DOHH2 (cell line): ENCODE results near the gene TNXB.

Experiments used
- H3F3A ChIP-seq: fragments of 200-600 bp; sonication (generic), shearing (Covaris generic); 2 replicates; pipeline ENCODE4 v1.6.0; 2016; ENCODE audit warnings: antibody characterized with exemption, mild to moderate bottlenecking; ENCODE audit not compliant: control insufficient read depth, insufficient read depth
- H3K27ac ChIP-seq: fragments of 200-600 bp; sonication (generic); 2 replicates; pipeline ENCODE4 v1.5.1; 2014; ENCODE audit warnings: low read depth, mild to moderate bottlenecking, low read length, moderate library complexity
- H3K27me3 ChIP-seq: fragments of 200-600 bp; sonication (generic); 2 replicates; pipeline ENCODE4 v1.6.1; 2014; ENCODE audit warnings: mild to moderate bottlenecking, low read length, mixed read lengths; ENCODE audit not compliant: control insufficient read depth
- H3K36me3 ChIP-seq: fragments of 200-600 bp; sonication (generic); 2 replicates; pipeline ENCODE4 v1.6.1; 2014; ENCODE audit warnings: mild to moderate bottlenecking, low read length, moderate library complexity, mixed read lengths; ENCODE audit not compliant: control insufficient read depth
- H3K4me1 ChIP-seq: fragments of 200-600 bp; sonication (generic); 2 replicates; pipeline ENCODE4 v1.6.1; 2014; ENCODE audit warnings: mild to moderate bottlenecking, low read length, mixed read lengths; ENCODE audit not compliant: control insufficient read depth
- H3K4me2 ChIP-seq: fragments of 200-600 bp; sonication (generic); 2 replicates; pipeline ENCODE4 v1.6.0; 2014; ENCODE audit warnings: mild to moderate bottlenecking, low read length, moderate library complexity
- H3K4me3 ChIP-seq: fragments of 200-600 bp; sonication (generic); 2 replicates; pipeline ENCODE4 v1.5.1; 2014; ENCODE audit warnings: mild to moderate bottlenecking, low read length, mixed read lengths
- H3K79me2 ChIP-seq: fragments of 200-600 bp; sonication (generic); 2 replicates; pipeline ENCODE4 v1.6.1; 2014; ENCODE audit warnings: mild to moderate bottlenecking, low read length, mixed read lengths; ENCODE audit not compliant: control insufficient read depth
- H3K9me2 ChIP-seq: fragments of 200-600 bp; sonication (generic); replicated peaks from 2 replicates; pipeline ENCODE4 v1.6.1; 2014; ENCODE audit warnings: mild to moderate bottlenecking, low read length, mixed read lengths; ENCODE audit not compliant: control insufficient read depth
- H3K9me3 ChIP-seq: fragments of 200-600 bp; sonication (generic); 2 replicates; pipeline ENCODE4 v1.6.1; 2014; ENCODE audit warnings: antibody characterized with exemption, low read length, mixed read lengths; ENCODE audit not compliant: control insufficient read depth, insufficient read depth
- H4K20me1 ChIP-seq: fragments of 200-600 bp; sonication (generic); 2 replicates; pipeline ENCODE4 v1.6.0; 2014; ENCODE audit warnings: low read depth, mild to moderate bottlenecking, antibody characterized with exemption, low read length, moderate library complexity; ENCODE audit not compliant: control insufficient read depth, insufficient read depth
- CTCF ChIP-seq: fragments of 200-600 bp; sonication (generic); IDR thresholded peaks from one replicate; pipeline ENCODE4 v1.5.1; 2014; ENCODE audit warnings: antibody characterized with exemption, mild to moderate bottlenecking, low read depth, low read length; ENCODE audit not compliant: poor library complexity, severe bottlenecking
- EZH2phosphoT487 ChIP-seq: fragments of 200-600 bp; sonication (generic); IDR thresholded peaks from 2 replicates; pipeline ENCODE4 v1.6.1; 2017; ENCODE audit warnings: borderline replicate concordance, mild to moderate bottlenecking, antibody characterized with exemption, low read length, moderate library complexity, mixed read lengths

Gene TNXB

GRCh38 chr6:32133786-32134185, 24.6 kb upstream of the TNXB start:
- TF ChIP-seq EZH2phosphoT487 (no peak), CTCF (no peak)
- H4K20me1 ChIP-seq, result no peaks in the 10 kb centered on the region
- no peak overlapping the region for H3K27ac ChIP-seq
- H3K27me3 ChIP-seq, result peaks cover 8% of the 10 kb centered on the region; the same call in 1 of the 2 replicates
- H3K4me3 ChIP-seq, result no peak overlapping the region
- no peak overlapping the region for H3K4me2 ChIP-seq
- no peaks in the 10 kb centered on the region for H3K9me2 ChIP-seq
- H3K9me3 ChIP-seq, result no peaks in the 10 kb centered on the region
- 0 out of 2 replicates have a peak, but pooled peaks cover 3% of the 10 kb centered on the region for H3F3A ChIP-seq
- H3K36me3 ChIP-seq, result peaks cover 2% of the 10 kb centered on the region
- peaks cover 11% of the 10 kb centered on the region for H3K4me1 ChIP-seq
- H3K79me2 ChIP-seq, result peaks cover 11% of the 10 kb centered on the region

GRCh38 chr6:32132110-32132509, 23.0 kb upstream of the TNXB start:
- H3K9me2 ChIP-seq, result no peaks in the 10 kb centered on the region
- peaks cover 25% of the 10 kb centered on the region for H3K79me2 ChIP-seq
- peaks cover 8% of the 10 kb centered on the region; the same call in 1 of the 2 replicates for H3K27me3 ChIP-seq
- H3K27ac ChIP-seq, result no peak overlapping the region
- peaks cover 12% of the 10 kb centered on the region for H3K36me3 ChIP-seq
- no peak overlapping the region for H3K4me3 ChIP-seq
- H3K4me1 ChIP-seq, result peaks cover 19% of the 10 kb centered on the region
- H3F3A ChIP-seq, result 0 out of 2 replicates have a peak, but pooled peaks cover 3% of the 10 kb centered on the region
- H4K20me1 ChIP-seq, result no peaks in the 10 kb centered on the region
- no peak overlapping the region for H3K4me2 ChIP-seq
- TF ChIP-seq CTCF, result no peak
- no peak for TF ChIP-seq EZH2phosphoT487
- H3K9me3 ChIP-seq, result no peaks in the 10 kb centered on the region

GRCh38 chr6:32131439-32131948, 22.4 kb upstream of the TNXB start:
- TF ChIP-seq EZH2phosphoT487 (no peak), CTCF (no peak)
- Histone ChIP-seq H3K4me1 (peaks cover 25% of the 10 kb centered on the region), H3K27ac (no peak overlapping the region), H3K36me3 (peaks cover 18% of the 10 kb centered on the region), H3K9me2 (no peaks in the 10 kb centered on the region), H3K4me3 (no peak overlapping the region), H3F3A (0 out of 2 replicates have a peak, but pooled peaks cover 3% of the 10 kb centered on the region), H4K20me1 (0 out of 2 replicates have a peak, but pooled peaks cover 3% of the 10 kb centered on the region), H3K4me2 (no peak overlapping the region), H3K9me3 (no peaks in the 10 kb centered on the region), H3K79me2 (peaks cover 31% of the 10 kb centered on the region), H3K27me3 (peaks cover 8% of the 10 kb centered on the region; the same call in 1 of the 2 replicates)
